ENCODE measurements around the gene SLC44A1. TPM values are rescaled to one million over a fixed set of nuclear protein-coding genes. Genes with fewer than 3 reads are reported as not detected.

Gene SLC44A1
- polyA plus RNA-seq, 3 donors, result 47.1 to 50.2 (median 49.7) TPM

DNA sequence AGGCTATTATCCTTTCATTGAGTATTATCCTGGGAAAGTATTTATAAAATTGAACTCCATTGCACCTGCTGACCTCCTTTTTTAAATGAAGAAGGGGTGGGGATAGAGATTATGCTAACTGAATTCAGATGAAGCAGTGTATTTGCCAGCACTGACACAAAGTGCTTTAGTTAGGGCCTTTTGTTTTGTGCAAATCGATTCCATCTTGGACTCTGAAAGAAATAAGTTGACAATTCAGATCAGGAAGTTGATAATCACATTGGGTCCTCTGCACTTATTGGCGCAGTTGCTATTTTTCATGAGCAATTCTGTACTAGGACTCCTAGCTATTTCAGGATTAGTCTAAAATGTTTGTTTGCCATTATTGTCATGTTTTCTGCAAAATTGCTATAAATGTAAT lies 101.8 kb downstream of the SLC44A1 start:
- DNase-seq (ENCODE audit: extremely low read depth in 1 of 11, low read depth in 9 of 11, low spot score in 4 of 11), result no peak

GRCh38 chr9:105354448-105354847 lies 110.0 kb downstream of the SLC44A1 start:
- no peak for DNase-seq (ENCODE audit: extremely low read depth in 1 of 11, low read depth in 9 of 11, low spot score in 4 of 11)

DNA sequence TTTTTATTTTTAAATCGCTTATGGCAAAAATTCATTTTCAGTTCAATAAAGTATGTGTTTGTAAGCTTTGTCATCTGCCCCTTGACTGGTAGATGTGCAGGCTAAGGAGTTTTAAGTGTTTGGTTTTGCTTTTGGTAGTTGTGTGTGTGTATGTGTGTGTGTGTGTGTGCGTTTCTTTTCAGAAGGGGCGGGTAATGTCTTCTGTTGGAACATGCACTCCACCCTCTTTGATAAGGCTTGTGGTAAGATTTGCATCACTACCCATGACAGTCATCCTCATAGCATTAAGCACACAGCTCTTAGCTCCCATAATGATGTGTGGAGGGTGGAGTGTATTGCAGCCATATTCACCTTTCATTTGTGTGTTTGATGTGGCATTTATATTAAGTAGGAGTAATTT lies 111.3 kb downstream of the SLC44A1 start:
- no peak for DNase-seq (ENCODE audit: extremely low read depth in 1 of 11, low read depth in 9 of 11, low spot score in 4 of 11)

DNA sequence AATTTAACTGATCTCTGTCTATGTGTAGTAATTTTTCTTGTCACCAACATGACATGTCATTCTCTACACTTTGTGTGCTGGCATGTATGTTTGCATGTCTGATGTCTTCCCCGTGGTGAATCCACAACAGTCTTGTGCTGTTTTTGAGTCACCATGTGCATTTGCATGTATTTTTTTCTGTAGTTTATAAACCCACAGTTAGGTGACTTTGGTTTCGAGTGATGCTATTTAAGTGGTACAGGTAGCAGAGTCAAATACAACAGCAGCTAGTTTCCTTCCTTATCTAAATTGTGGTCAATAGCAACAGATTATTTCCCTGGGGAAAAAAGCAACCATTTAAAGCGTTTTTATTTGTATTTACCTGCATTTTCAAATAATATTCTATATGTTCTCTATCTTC lies 113.5 kb downstream of the SLC44A1 start:
- no peak for DNase-seq (ENCODE audit: extremely low read depth in 1 of 11, low read depth in 9 of 11, low spot score in 4 of 11)

DNA sequence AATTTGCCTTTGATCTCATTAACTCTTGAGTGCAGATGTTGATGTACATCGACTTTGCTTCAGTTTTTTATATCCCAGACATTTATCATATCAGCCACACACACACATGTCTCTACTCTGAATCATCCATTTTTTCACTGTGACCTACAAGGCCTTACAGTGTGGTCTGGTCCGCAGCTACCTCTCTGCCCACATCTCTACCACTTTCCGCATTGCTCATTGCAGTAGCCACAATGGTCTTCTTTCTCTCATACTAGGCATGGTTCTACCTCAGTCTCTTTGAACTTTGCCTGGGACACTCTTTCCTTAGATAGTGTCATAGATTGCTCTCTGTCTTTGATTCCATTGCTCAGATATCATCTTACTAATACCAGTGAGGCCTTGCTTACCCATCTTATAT lies 115.4 kb downstream of the SLC44A1 start:
- DNase-seq (ENCODE audit: extremely low read depth in 1 of 11, low read depth in 9 of 11, low spot score in 4 of 11), result no peak

- DNase-seq (ENCODE audit: extremely low read depth in 1 of 11, low read depth in 9 of 11, low spot score in 4 of 11), result no peak
These were observed 115.9 kb downstream of the SLC44A1 start for GRCh38 chr9:105360344-105360743.

GRCh38 chr9:105361873-105362272 lies 117.4 kb downstream of the SLC44A1 start:
- no peak for DNase-seq (ENCODE audit: extremely low read depth in 1 of 11, low read depth in 9 of 11, low spot score in 4 of 11)

GRCh38 chr9:105362470-105362869 lies 118.0 kb downstream of the SLC44A1 start:
- no peak for DNase-seq (ENCODE audit: extremely low read depth in 1 of 11, low read depth in 9 of 11, low spot score in 4 of 11)

DNA sequence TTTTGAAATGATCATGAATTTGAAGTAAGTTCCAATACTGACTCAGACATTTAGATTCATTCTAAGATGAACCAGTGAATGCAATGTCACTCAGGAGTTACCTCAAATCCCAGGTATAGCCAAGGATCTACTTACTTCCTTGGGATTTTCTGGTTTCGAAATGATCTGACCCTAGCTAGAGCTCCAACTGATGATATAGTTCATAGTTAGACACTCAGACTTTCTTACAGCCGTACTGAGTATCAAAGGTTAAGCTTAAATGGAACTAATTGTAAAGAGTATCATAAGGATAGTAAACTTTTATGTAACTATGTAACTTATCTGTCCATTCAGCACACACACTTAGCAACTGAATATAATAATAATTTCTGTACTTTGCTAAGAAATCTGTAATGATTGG lies 119.4 kb downstream of the SLC44A1 start:
- no peak for DNase-seq (ENCODE audit: extremely low read depth in 1 of 11, low read depth in 9 of 11, low spot score in 4 of 11)

DNA sequence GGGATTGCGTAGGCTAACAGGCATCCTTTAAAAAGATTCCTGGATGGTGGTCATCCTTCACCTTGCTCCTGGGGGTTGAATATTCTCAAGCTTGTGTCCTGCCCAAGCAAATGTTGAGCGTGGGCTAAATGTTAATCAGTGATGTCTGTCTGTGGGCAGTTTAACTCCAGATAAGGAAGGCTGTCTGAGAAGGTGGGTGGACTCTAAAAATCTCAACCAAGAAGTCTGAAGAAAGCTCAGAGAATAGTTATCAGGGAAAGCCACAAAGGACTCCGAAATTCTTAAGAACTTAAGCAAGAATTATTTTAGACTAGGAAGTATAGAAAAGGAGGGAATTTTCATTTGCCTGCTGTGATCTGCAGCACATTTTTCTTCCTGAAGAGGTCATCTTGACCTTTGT lies 125.5 kb downstream of the SLC44A1 start:
- no peak for DNase-seq (ENCODE audit: extremely low read depth in 1 of 11, low read depth in 9 of 11, low spot score in 4 of 11)

DNA sequence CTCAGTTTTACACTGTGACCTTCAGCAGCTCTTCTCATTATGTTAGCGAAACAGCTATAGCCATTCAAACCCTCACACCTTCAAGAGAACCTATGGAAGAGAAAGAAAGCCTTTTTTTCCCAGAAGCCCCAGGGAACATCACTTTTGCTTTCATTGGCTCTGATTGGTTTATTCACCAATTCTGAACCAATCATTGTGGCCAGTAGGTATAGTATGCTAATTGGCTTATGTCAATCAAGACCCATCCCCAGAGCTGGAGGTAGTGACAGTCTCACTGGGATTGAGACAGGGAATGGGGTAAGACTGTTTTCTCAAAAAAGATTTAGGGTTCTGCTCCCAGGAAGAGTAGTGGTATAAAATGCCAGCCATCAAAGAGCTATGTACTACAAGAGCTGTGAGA lies 129.3 kb downstream of the SLC44A1 start:
- DNase-seq (ENCODE audit: extremely low read depth in 1 of 11, low read depth in 9 of 11, low spot score in 4 of 11), result no peak

- DNase-seq (ENCODE audit: extremely low read depth in 1 of 11, low read depth in 9 of 11, low spot score in 4 of 11), result no peak
These were observed 130.9 kb downstream of the SLC44A1 start for GRCh38 chr9:105375323-105375722.

DNA sequence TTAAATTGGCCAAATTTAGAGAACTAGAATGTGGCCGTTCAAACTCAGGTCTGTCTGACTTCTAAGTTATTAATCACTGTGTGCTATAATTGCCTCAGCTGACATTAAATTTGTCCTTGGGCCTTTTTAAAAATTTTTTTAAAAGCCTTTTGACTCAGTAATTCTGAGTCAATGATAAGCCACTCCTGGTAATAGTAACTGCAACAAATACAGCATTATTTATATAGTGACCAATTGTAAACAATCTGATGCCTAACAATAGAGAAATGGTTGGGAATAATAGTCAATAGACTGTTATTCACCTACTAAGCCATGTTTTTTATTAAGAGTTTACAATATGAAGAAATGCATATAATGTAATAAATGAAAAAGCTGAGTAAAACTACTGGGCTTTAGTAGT lies 132.4 kb downstream of the SLC44A1 start:
- no peak for DNase-seq (ENCODE audit: extremely low read depth in 1 of 11, low read depth in 9 of 11, low spot score in 4 of 11)

DNA sequence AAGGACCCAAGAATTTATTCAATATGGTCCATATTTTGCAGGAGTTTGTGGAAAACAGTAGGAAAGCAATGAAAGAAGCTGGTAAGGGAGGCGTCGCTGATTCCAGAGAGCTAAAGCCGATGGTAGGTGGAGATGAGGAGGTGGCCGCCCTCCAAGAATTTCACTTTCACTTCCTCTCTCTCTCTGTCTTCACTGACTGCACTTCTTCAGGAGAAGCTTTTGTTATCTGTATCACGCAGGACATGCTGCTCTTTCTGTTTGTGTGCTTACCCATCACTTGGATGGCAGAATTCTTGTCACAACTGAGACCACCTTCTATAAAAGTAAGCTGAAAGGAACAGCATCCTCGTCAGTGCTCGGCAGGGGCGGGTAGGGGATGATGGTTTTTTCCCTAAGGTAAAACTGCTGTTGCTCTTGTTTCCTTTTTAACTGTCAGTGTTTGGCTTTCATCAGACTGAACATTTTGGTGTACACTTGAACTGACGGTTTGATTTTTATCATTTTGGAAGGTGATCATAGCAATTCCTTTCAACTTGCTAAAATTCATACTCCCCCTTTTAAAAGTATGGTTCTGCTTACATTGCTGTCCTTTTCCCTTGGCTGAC lies 141.0 kb downstream of the SLC44A1 start:
- DNase-seq (ENCODE audit: extremely low read depth in 1 of 11, low read depth in 9 of 11, low spot score in 4 of 11), result no peak

- DNase-seq (ENCODE audit: extremely low read depth in 1 of 11, low read depth in 9 of 11, low spot score in 4 of 11), result no peak
These were observed 145.3 kb downstream of the SLC44A1 start for GRCh38 chr9:105389796-105390195.

DNA sequence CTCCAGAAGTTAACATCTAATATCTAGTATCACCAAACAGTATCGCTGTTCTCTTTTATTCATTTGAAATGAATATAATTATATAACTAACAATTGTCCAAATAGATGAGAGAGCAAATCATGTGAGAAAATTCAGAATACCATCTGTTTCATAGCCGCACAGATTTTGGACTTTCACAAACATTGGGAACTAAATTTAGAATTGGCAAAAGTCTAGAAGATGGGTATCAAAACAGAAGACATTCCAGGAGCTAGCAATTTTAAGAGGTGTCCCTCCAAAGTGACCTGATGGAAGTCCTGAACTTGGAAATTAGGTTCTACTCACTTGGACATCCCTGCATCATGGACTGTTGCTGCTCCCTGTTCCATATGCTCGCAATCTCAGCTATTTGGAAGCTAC lies 146.4 kb downstream of the SLC44A1 start:
- no peak for DNase-seq (ENCODE audit: extremely low read depth in 1 of 11, low read depth in 9 of 11, low spot score in 4 of 11)

GRCh38 chr9:105391288-105391687 lies 146.8 kb downstream of the SLC44A1 start:
- no peak for DNase-seq (ENCODE audit: extremely low read depth in 1 of 11, low read depth in 9 of 11, low spot score in 4 of 11)

DNA sequence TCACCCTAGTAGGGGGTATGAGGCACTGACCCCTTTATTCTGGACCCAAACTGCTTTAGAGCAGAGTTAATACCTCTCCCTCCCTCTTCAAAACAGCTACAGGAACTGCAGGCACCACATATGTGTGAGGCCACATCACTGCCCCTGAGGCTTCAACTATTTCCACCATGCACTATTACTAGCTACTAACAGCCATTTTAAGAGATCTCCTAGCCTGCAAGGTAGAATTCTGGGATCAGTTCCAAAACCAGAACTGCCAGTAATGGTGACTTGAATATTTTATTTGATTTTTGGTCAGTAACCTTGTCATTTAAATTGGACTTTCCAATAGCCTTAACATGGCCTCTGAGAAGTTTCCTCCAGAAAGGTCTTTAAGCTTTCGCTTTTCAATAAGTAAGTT lies 148.1 kb downstream of the SLC44A1 start:
- no peak for DNase-seq (ENCODE audit: extremely low read depth in 1 of 11, low read depth in 9 of 11, low spot score in 4 of 11)

DNA sequence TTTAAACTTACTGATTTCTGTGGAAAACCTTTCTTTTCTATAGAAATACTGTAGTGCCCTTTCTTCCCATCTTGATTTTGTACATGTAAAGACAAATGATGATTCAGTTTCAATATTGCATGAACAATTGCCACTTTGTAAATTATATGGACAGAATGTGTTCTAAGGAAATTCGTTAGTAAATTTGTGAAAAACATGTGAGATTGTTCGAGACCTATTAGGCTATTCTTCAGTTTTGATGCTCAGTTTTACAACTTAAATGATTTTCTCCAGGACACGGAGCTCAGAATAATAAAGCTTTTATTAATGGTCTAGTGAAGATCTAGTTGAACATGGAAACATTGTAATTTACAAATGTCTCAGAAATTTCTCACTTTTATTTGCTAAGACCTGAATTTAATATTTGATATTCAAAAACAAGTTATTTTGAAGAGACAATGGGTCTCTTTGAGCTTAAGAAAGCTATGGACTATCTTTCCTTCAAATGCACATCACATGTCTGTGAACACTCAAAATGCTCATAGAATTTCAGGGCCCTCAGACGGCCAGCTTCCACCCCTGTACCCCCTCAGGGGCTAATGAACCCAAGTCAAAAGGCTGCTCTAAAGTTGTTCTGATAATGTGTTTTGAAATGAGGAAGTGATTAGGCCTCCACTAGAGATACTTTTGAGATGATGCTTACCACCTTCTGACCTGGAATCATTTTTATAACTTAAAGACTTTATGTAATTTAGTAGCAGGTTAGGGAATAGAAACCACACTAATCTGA lies 149.3 kb downstream of the SLC44A1 start:
- DNase-seq (ENCODE audit: extremely low read depth in 1 of 11, low read depth in 9 of 11, low spot score in 4 of 11), result no peak

DNA sequence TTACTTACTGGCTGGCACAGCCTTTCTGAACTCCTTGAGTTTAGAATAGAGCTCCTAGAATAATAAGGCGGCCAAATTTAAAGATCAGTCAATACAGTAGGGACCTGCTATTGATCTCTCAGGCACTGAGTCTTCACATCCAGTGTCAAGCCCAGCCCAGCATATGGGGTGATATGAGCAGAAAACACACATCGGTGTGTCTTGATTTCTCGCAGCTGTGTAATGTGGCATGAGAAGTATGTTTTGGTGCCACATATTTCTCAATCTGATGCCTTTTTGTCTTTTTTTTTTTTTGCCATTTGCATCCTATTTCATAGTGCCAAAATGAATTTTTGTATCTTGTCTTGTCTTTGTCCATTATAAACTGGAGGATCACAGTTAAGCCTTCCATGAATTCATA lies 152.0 kb downstream of the SLC44A1 start:
- DNase-seq (ENCODE audit: extremely low read depth in 1 of 11, low read depth in 9 of 11, low spot score in 4 of 11), result no peak

DNA sequence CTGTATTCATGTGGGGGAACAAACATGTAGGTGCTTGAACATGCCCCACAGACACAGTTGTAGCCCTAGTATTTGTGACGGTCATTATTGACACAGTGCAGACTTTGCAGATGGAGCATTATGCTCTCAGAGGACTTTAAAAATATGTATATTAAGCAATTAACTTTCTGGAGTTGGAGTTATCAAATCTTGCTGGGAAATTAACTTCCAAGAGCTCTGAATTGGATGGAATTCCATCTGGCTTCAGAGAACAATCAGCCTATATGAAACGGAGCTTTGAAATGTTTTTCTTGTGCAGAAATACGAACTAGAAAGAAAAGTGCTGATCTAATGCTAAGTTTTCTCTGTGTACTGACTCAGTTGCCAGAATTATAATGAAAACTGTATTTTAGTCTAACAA lies 152.4 kb downstream of the SLC44A1 start:
- DNase-seq (ENCODE audit: extremely low read depth in 1 of 11, low read depth in 9 of 11, low spot score in 4 of 11), result no peak

Measured in renal cortex interstitium (tissue), 11 donors.